22Rv1 (cell line): ENCODE data around the gene PCSK5.

Experiments used
- ZFX ChIP-seq: fragments of 450-650 bp; IDR thresholded peaks from 2 replicates; pipeline ENCODE4 v1.6.1; 2017; ENCODE audit warnings: antibody characterized with exemption, borderline replicate concordance
- TF ChIP-seq, protein P1 (sequence below): fragments of 450-650 bp; IDR thresholded peaks from 2 replicates; pipeline ENCODE4 v1.5.1; 2017; ENCODE audit warnings: mild to moderate bottlenecking

DNA sequence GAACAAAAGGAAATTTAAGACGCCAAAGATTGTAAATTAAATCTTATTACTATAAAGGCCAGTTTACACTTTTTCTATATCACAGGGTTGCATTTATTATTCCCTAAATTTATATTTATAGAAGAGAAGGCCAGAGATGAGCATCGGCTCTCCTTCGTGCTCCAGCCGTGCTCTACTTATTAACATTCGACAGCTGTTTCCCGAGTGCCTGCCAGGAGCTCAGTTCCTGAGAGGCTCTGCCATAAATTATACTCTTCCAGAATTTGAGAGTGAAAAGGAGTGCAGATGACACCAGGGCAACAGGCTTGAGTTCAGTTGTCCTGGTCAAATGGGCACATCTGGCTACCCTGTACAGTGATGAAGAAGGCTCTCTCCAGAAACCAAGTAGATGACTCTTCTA lies 70.1 kb downstream of the PCSK5 start:
- TF ChIP-seq, protein P1, sequence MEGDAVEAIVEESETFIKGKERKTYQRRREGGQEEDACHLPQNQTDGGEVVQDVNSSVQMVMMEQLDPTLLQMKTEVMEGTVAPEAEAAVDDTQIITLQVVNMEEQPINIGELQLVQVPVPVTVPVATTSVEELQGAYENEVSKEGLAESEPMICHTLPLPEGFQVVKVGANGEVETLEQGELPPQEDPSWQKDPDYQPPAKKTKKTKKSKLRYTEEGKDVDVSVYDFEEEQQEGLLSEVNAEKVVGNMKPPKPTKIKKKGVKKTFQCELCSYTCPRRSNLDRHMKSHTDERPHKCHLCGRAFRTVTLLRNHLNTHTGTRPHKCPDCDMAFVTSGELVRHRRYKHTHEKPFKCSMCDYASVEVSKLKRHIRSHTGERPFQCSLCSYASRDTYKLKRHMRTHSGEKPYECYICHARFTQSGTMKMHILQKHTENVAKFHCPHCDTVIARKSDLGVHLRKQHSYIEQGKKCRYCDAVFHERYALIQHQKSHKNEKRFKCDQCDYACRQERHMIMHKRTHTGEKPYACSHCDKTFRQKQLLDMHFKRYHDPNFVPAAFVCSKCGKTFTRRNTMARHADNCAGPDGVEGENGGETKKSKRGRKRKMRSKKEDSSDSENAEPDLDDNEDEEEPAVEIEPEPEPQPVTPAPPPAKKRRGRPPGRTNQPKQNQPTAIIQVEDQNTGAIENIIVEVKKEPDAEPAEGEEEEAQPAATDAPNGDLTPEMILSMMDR = no peak
- TF ChIP-seq ZFX = no peak
